Stimulated activated naive CD4-positive, alpha-beta T cell treated with Interleukin-2 at 50 U/mL for 16 hours (primary cell): ENCODE results near the gene ATE1.
"Not testable (repeated sequence)": the region's sequence is repeated elsewhere in the genome, so short reads cannot be mapped to it uniquely, and the experiment has no call there.

Source experiments
- DNase-seq: peaks from one replicate; lab custom pipeline; 2025; lab: John Stamatoyannopoulos, UW

Gene ATE1

GRCh38 chr10:121930268-121931085 lies 2.6 kb upstream of the ATE1 start:
- not testable (repeated sequence) for DNase-seq

GRCh38 chr10:121929585-121930267 lies 1.9 kb upstream of the ATE1 start:
- DNase-seq, result not testable (repeated sequence)

- DNase-seq, result no peak
These were observed 675 bp upstream of the ATE1 start for GRCh38 chr10:121928528-121928884.

GRCh38 chr10:121927318-121927840 lies 452 bp downstream of the ATE1 start:
- peak; percentile 14 for DNase-seq

- DNase-seq, result no peak
These were observed 1.0 kb downstream of the ATE1 start for GRCh38 chr10:121926671-121927317.

- DNase-seq, result no peak
These were observed 1.7 kb downstream of the ATE1 start for GRCh38 chr10:121926157-121926556.

- no peak for DNase-seq
These were observed 6.4 kb downstream of the ATE1 start for GRCh38 chr10:121921238-121921931.

- DNase-seq, result no peak
These were observed 8.2 kb downstream of the ATE1 start for GRCh38 chr10:121919666-121920065.

GRCh38 chr10:121918800-121919199 lies 9.0 kb downstream of the ATE1 start:
- not testable (repeated sequence) for DNase-seq

GRCh38 chr10:121914661-121915060 lies 13.2 kb downstream of the ATE1 start:
- no peak for DNase-seq

- no peak for DNase-seq
These were observed 16.5 kb downstream of the ATE1 start for GRCh38 chr10:121911421-121911697.

GRCh38 chr10:121910673-121911420 lies 17.0 kb downstream of the ATE1 start:
- no peak for DNase-seq

- DNase-seq, result no peak
These were observed 22.9 kb downstream of the ATE1 start for GRCh38 chr10:121904888-121905287.

GRCh38 chr10:121900443-121901174 lies 27.2 kb downstream of the ATE1 start:
- DNase-seq, result no peak

- DNase-seq, result no peak
These were observed 28.1 kb downstream of the ATE1 start for GRCh38 chr10:121899727-121900126.

- DNase-seq, result no peak
These were observed 36.7 kb downstream of the ATE1 start for GRCh38 chr10:121891103-121891502.

GRCh38 chr10:121889212-121889611 lies 38.6 kb downstream of the ATE1 start:
- DNase-seq, result no peak

GRCh38 chr10:121886997-121887622 lies 40.7 kb downstream of the ATE1 start:
- peak; percentile 16 for DNase-seq

- no peak for DNase-seq
These were observed 41.6 kb downstream of the ATE1 start for GRCh38 chr10:121886181-121886580.

GRCh38 chr10:121880895-121881294 lies 46.9 kb downstream of the ATE1 start:
- DNase-seq, result no peak
